HG02571 (cell line): Measurements from ENCODE around the gene NTRK1.

ENCODE experiments used
- ATAC-seq: cut with Tn5 transposase; IDR thresholded peaks from one replicate; pipeline ENCODE4 v1.9.1; 2021; ENCODE audit warnings: mild to moderate bottlenecking, moderate library complexity; ENCODE audit not compliant: unreplicated experiment

NTRK1 gene

DNA sequence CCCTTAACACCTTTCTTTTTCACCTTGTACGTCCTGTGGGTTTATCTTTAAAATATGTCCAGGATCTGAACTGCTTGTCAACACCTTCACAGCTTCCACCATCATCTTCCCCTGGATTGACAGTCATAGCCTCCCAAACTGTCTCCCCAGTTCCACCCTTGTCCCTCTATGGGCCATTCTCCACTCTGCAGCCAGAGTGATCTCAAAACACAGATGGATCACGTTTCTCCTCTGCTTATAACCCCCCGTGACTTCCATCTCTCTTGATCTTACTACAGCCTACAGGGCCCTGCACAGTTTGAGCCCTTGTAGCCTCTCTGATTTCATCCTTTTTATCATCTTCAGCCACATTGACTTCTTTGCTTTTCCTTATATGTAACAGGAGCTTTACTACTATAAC, 6.0 kb upstream of the NTRK1 start:
- no peak for ATAC-seq

DNA sequence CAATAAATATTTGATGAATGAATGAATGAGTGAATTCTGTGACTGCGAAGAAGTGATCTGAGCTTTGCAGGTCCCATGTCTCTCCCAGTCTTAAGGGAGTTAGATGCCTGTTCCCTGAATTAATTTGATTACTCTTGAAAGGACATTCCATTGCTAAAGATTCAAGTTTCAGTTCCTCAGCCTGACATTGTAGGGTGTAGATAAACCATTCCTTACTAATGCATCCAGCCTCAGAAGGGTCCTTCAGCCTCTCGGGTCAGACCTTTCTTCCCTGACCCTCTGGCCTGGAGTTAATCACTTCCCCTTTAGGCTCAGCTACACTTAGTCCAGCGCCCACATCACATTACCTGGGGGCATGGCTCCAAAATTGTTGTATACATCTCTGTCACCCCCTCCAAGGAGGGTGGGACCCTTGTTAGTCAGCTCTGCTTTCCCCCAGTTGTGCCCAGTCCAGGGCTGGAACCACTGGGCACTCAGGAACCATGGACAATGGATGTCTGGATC, 4.3 kb upstream of the NTRK1 start:
- no peak for ATAC-seq

DNA sequence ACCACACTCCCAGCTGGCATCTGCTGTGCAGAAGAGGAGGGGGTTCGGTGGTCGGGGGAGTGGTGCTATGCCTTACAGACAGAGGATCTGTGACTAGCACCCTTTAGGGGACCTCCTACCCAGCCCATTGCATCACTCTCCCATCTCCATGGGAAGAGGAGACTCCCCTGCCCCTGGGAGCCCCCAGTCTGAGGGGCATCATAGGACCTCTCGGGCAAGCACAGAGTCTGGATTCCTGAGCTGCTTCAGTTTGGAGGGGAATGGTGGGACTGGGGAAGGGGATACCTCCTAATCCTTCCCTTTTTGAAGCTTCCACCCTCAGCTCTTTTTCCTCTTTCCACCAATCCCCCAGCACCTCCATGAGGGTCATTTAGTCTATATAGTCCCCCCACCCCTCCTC, 3.1 kb upstream of the NTRK1 start:
- no peak for ATAC-seq

DNA sequence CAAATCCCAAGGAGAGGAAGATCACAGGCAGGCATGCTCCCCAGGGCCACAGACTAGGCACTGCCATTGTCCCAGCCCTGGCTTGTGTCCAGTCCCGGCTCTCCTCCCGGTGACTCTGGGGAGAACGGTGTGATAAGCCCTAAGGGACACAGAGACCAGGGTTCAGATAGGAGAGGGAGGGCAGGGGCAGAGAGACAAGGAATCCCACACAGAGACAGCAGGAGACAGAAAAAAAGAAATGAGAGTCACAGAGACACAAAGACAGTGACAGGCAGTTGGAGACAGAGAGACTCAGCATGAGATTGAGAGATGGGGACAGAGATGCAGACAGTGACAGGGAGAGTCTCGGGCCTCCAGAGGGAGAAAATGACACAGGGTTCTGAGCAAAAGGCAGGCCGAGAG, 2.1 kb upstream of the NTRK1 start:
- ATAC-seq = no peak

DNA sequence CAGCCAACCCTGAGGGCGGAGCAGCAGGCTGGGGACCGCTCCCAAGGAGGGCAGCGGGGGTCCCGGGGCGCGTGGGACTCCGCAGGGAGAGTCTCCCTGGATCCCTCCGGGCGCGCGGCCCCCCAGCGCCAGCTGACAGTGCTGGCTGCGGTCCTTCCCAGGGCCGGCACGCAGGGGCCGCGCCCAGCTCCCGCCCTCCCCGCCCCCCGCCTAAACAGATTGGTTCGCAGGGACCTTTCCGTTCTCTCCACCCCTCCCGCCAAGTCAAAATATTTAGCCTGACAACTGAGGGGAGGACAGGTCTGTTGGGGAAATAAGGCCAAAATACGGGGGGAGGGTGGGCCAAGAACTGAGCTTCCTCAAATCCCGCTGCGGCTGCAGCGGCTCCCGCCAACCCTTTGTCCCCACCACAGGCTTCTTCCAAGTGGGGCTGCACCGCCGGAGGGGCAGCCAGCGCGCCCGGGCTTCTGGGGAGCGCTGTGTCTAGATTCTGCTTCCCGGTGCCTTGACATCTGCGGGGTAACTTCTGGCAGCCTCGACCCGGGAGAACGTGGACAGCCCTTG, 1.6 kb upstream of the NTRK1 start, which contains the start of gene INSRR:
Gene INSRR, minus strand, starts transcription at position 159 of the 564 bp plus-strand sequence. CDS start 496 bp downstream, outside the sequence.
- no peak for ATAC-seq

DNA sequence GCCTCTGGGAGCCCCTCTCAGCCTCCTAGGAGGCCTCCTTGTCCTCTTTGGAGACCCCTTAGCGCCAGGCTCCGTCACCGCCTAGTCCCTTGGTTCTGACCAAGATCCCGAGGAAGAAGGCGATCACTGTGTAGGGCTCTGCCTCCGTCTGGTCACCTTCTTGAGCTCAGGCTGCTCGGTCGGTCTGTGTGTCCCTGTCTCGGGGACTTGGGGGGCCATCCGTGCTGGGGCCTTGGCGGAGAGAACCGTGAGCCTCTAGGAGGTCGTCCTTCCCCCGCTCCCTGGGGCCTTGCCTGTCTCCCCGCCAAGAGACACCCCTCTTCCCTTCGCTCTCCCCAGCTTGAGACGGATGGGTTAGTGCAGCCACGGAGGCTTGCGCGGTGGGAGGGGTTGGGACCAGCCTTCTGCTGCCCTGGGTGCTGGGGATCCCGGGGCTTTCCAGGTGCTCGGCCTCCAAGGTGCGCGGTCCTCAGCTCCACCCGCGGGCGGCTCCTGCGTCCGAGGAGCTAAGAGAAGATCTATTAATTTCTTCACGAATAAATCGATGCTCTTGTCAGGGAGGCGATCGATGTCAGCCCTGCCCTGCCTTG, 1.0 kb upstream of the NTRK1 start:
- ATAC-seq = no peak

DNA sequence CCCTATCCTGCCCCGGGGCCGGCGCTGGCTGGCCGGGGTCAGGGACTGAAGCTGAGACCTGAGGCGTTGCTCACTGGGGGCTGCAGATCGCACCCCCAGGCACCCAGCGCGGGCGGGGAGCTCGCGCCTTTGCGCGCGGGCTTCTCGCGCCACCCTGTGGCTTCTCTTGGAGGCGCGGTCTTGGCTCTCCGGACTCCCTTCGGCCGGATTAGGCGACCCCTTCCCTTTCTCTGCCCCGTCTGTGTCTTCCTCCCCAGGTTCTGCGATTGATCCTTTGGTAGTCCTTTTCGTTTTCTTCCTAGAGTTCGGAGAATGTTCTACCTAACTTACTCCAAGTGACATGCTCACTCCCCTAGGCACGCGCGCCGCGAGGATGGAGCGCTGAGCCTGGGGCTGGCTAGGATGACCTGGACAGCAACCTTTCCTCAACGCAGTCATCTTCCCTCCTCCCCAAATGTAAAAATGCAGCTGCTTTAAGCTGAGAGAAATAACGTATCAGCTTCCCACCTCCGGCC, 495 bp upstream of the NTRK1 start:
- ATAC-seq = no peak

DNA sequence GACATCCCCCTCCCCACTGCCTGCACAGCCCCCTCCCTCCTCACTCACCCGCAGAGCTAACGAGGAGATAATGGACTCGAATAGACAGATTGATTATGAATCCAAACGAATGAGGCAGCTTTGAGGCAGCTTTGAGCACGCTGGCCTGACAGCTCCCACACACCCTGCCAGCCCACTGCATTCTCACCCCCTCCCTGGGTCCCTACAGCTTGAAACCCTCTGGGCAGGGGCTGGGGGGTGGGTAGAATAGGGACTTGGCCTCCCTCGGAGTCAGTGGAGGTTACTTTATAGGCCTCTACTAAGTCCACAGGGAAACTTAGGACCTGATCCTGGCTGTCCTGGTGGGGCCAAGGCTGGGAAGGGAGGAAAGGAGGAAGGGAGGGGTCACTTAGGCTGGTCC, 1.9 kb downstream of the NTRK1 start:
- no peak for ATAC-seq

DNA sequence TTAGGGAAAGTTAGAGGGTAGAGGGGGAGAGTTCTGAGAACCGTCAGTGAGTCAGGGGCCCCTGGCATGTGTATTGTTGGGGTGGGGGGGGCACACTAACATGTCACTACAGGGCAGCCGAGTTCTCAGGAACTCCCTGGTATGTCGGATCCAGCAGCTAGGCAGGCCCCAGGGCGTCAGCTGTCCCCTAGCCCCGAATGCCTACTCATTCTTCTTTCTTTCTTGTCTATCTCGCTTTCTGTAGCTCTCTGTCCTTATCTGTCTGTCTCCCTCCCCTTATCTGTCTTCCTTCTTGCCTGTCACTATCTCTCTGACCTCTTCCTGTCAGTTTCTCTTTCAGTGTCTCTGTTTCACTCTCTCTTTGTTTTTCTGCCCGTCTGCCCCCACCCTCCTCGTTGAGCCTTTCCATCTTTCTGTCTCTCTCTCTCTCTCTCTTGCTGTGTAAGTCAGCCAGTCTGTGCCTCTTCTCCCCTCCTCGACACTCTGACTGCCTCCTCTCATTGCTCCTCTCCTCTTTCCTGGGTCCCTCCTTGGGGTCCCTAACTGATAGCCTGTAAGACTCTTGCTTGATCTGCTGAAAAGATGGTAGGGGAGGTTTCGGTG, 2.4 kb downstream of the NTRK1 start:
- no peak for ATAC-seq

DNA sequence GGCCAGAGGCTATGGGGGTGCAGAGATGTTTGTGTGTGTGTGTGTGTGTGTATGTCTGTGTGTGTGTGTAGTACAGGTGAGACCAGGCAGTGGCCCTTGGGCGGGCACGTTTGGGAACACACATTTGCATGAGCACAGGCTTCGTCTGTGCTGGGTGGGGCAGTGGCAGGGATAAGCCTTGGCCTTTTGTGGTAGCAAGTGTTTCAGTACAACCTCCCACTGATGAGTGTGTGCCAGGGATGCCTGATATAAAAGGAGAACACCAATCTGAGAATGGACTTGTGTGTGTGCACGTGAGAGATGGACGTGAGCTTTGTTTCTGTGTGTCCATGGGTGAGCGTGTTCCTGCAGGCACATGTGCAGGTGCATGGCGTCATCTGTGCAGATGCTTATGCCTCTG, 3.0 kb downstream of the NTRK1 start:
- no peak for ATAC-seq

DNA sequence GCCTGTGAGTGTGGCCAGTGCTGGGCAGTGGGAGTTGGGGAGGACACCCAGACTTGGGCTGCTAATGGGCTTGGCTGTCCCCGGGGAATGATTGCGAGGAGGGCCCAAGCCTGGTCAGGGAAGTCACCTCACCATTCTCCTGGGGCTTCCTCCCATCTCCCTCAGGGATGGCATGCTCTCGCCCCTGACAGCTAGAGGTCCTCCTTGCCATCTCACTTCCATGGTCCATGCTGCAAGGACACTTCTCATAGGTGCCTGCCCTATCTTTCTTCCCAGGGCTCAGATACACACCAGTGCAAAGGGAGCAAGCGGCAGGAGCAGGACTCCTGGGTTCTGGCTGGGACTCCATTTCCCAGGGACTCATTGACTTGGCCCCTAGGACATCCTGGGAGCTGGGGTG, 4.1 kb downstream of the NTRK1 start:
- no peak for ATAC-seq

DNA sequence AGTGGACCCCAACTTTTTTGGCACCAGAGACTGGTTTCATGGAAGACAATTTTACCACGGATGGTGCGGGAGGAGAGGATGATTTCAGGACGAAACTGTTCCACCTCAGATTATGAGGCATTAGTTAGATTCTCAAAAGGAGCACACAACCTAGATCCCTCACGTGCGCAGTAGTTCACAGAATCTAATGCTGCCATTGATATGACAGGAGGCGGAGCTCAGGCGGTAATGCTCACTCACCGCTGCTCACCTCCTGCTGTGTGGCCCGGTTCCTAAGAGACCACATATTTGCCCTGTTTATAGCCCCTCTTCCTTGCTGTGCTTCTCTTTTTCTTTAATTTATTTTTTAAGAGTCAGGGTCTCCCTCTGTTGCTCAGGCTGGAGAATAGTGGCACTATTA, 4.6 kb downstream of the NTRK1 start:
- ATAC-seq = no peak

DNA sequence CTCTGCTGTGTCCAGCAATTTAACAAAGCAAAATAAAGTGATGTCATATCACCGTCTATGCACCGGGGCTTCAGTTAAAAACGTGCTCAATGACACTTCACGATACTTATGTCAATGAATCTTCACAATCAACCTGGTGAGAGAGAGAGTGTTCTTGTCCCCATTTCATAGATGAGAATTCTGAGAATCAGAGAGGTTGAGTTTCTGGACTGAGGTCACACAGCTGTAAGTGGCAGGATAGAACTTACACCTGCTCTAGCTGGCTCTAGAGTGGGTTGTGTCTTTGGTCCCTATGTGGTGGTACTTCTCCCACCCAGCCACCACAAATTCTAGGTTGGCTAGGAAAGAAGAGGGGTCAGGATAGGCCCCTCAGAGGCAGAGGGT, 5.2 kb downstream of the NTRK1 start:
- ATAC-seq = no peak

DNA sequence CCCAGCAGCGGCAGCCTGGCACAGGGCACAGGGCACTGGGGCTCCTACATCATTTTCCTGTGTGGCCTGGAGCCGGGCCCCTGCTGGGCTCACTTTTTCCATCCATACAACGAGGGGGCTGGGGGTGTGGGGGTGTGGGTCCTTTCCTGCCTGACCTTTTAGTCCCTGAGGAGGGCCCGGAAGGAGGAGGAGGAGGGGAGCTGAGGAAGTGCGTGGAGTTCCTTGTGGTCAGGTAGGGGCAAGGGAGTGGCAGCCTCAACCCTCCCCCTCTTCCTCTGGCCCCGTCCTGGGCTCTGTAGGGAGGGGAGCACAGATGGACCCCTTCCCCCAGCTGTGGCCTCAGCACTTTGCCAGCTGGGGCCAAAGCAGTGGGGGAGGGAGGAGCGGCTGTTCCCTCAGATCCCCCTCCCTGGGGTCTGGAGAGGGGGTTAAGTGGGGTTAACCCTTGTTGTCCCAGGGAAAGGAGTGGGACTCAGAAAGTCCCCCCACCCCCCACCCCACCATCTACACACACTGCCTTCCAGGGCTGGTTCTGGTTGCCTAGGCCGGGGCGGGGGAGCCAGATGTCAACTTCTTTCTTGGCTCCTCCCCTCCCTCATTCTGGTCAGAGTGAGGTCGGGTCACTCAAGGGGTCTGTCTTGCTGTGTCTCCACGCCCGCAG, 5.7 kb downstream of the NTRK1 start:
- no peak for ATAC-seq

DNA sequence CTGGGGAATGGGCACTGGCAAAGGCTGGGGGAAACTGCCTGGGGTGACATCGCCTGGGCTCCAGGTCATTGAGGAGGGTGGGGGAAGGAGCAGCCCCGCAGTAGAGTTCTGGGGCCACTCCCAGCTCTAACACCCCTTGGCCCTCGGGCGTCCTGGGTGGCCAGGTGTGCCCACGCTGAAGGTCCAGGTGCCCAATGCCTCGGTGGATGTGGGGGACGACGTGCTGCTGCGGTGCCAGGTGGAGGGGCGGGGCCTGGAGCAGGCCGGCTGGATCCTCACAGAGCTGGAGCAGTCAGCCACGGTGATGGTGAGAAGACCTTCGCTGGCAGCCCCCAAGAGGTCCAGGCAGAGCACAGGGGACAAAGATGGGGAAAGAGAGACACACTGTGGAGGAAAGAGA, 7.7 kb downstream of the NTRK1 start:
- no peak for ATAC-seq

DNA sequence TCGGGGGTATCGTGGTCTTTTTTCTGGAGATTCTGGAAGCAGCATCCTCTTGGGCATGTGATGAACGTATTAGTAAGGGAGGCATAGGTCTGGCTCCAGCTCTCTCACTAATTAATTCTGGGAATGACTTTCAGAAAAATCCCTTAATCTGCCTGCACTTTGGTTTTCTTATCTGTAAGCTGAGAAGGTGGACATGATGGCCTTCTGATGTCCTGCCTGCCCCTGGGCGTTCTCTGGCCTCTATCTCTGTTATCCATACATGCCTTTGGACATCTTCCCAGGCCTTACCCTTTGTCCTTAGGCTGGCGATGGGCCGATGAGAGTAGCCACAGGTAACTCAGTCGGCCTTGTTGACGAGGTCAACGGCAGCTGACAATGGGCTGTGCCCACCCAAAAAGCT, 8.8 kb downstream of the NTRK1 start:
- ATAC-seq = no peak

DNA sequence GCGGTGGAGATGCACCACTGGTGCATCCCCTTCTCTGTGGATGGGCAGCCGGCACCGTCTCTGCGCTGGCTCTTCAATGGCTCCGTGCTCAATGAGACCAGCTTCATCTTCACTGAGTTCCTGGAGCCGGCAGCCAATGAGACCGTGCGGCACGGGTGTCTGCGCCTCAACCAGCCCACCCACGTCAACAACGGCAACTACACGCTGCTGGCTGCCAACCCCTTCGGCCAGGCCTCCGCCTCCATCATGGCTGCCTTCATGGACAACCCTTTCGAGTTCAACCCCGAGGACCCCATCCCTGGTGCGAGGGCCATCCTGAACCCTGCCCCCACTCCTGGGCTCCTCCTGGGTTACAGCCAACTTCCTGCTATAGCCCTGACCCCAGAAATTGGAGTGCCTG, 13.0 kb downstream of the NTRK1 start:
- ATAC-seq = no peak

DNA sequence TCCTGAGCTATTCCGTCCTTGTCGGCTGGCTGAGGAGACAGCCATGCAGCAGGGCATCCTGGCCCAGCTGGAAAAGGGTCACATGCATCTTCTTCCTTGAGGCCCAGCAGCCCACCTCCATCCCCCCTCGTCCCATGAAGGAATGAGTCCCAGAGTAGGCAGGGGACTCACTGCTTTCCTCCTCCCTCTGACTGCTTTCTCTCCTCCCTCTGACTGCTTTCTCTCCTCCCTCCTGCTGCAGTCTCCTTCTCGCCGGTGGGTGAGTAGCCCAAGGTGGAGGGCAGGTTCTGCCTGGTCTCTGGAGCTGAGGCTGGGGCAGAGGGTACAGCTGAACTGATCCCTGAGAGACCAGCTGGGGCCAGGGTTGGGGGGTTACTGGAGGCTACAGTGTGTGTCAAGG, 13.5 kb downstream of the NTRK1 start:
- no peak for ATAC-seq

DNA sequence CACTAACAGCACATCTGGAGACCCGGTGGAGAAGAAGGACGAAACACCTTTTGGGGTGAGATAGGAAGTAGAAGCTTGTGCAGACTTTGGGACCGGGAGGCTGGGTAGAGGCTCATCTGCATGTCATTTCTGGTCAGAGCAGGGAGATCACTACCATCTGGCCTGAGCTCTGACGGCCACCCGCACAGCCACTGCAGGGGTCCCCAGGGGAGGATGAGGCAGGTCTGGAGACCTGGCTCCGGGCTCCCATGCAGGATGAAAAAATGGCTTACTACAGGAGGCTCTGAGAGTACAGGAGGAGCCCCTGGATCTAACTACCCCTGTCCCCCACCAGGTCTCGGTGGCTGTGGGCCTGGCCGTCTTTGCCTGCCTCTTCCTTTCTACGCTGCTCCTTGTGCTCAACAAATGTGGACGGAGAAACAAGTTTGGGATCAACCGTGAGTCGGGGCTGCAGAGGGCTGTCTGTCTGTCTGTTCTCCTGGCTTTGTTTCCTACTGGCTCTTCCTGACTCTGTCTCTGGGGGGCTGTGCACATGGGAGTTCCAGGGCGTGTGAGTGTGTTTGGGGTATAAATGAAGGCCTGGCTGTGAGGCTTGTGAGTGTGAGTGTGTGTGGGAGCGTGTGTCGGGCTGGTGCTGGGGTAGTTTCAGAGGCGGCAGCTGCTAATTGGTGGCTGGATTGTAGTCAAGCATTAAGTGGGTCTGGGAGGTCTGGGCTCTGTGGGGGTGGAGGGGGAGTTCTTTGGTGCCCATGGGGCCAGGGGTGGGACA, 14.1 kb downstream of the NTRK1 start:
- ATAC-seq = no peak

DNA sequence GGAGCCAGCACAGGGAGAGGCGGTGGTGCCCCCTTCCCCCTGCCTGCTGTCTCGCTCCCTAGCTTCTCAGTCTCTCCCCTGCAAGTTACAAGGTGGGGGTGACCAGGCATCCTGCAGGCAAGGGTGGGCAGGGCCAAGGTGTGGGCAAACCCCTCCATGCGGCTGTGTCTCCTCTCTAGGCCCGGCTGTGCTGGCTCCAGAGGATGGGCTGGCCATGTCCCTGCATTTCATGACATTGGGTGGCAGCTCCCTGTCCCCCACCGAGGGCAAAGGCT, 14.6 kb downstream of the NTRK1 start:
- ATAC-seq = no peak

DNA sequence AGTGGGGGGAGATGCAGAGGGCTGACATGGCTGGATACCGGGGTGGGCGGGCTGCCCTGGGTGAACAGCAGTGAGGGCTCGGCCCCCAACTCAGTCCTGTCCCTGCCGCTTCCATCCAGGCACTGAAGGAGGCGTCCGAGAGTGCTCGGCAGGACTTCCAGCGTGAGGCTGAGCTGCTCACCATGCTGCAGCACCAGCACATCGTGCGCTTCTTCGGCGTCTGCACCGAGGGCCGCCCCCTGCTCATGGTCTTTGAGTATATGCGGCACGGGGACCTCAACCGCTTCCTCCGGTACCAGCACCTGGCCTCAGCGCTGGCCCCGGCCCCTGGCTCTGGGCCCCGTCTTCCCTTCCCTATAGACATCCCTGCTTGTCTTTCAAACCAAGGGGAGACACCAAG, 15.6 kb downstream of the NTRK1 start:
- no peak for ATAC-seq
